ENCODE measurements around the gene ZNF532.
A peak's percentile ranks its signal among the peaks of the same experiment; 100 is the strongest.
"Not testable (repeated sequence)": the region's sequence is repeated elsewhere in the genome, so short reads cannot be mapped to it uniquely, and the experiment has no call there.

Gene ZNF532

DNA sequence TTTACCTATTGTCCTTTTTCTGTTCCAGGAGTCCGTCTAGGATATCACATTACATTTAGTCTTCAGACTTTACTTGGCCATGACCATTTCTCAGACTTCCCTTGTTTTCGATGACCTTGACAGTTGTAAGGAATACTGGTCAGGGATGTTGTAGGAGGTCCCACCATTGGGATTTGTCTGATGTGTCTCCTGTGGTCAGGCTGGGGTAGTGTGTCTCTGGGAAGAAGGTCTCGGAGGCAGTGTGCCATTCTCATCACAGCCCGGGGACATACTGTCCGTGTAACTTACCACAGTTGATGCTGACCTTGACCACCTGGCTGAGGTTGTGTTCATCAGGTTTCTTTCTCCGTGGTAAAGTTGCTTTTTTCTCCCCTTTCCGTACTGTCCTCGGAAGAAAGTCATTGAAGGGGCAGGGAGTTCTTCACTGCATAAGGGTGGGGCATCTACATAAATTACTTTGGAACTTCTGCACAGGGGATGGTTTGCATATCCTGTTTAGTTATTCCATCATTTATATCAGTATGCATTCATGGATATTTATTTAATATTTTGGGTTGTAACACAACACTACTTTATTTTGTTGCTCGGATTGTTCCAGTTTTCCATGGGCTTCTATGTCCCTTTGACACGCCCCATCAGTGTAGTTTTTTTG lies 41.2 kb downstream of the ZNF532 start:
- no peak for DNase-seq

DNA sequence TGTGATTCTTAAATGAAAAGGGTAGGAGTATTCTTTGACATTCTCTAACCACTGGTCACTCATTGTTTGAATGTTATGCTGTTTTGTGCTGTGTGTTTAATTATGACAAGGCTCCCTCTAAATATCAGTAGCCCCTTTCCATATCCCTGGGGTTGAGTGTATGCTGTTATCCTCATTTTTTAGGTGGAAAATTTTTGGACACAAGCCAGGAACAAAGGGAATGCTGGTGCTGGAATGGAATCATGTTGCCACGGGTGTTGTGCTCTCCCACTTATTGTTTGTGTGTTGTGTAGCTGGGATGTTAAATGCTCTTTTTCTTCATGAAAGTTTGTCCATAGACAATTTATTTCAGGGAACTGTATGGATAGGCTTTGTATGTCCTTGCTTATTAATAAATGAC lies 43.3 kb downstream of the ZNF532 start:
- DNase-seq: no peak

DNA sequence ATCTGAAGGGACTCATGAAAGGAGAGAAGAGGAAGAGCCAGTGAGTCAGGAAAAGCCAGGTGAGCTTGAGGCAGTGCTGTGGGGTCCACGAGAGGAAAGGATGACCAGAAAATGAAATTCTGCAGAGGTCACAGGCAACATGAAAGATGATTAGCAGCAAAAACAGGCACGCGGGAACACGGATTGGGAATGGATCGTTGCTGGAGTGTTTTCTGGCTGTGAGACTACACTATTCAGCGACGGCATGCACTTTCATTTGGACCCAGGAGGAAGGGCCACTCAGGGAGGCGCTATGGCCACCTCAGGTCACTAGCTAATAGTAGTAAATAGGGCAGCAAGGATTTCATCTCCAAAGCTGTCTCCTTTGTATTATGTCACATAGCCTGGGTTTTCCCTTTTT lies 44.8 kb downstream of the ZNF532 start:
- no peak for DNase-seq

DNA sequence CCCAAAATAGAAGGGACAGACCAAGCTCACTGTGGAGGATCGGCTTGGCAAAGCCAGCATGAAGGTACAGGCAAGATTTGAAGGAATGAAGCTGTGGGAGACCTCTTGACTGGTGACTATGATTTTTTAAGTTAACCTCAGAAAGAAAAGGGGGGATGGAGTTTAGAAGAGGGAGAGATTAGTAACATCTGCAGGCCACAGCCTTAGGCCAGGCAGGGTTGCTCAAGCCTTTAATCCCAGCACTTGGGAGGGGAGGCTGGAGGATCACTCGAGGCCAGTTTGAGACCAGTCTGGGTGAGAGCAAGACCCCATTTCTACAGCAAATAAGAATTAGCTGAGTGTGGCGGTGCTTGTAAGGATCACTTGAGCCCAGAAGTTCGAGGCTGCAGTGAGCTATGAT lies 46.6 kb downstream of the ZNF532 start:
- DNase-seq: no peak

- no peak for DNase-seq
These were observed 47.1 kb downstream of the ZNF532 start for GRCh38 chr18:58911766-58912165.

- no peak for DNase-seq
These were observed 50.5 kb downstream of the ZNF532 start for GRCh38 chr18:58915006-58915799.

- no peak for DNase-seq
These were observed 51.3 kb downstream of the ZNF532 start for GRCh38 chr18:58915995-58916394.

DNA sequence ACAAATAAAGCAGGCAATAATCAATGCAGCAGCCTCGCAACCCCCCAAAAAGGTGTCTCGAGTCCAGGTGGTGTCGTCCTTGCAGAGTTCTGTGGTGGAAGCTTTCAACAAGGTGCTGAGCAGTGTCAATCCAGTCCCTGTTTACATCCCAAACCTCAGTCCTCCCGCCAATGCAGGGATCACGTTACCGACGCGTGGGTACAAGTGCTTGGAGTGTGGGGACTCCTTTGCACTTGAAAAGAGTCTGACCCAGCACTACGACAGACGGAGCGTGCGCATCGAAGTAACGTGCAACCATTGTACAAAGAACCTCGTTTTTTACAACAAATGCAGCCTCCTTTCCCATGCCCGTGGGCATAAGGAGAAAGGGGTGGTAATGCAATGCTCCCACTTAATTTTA lies 55.3 kb downstream of the ZNF532 start:
- DNase-seq: not testable (repeated sequence)

GRCh38 chr18:58922995-58923394 lies 58.3 kb downstream of the ZNF532 start:
- no peak for DNase-seq

- DNase-seq: no peak
These were observed 59.8 kb downstream of the ZNF532 start for GRCh38 chr18:58924473-58924872.

- DNase-seq: no peak
These were observed 63.0 kb downstream of the ZNF532 start for GRCh38 chr18:58927659-58928058.

DNA sequence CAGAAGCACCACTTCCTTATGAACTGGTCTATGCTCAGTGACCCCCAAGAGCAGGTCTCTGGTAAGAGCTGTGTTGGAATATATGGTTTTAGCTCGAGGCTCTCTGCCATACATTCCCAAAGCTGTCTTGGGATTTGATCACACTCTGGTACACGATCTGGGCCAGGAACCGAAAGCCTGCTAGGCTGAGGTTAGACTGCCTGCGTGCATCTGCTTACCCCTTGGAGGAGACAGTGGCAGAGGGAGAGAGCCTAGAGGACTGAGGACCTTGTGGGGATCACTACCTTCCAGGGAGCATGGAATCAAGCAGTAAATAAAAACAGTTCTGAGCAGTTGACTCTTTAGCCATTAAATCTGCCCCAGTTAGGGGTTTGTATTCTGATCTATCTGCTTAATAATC lies 63.7 kb downstream of the ZNF532 start:
- DNase-seq: peak; percentile 58

DNA sequence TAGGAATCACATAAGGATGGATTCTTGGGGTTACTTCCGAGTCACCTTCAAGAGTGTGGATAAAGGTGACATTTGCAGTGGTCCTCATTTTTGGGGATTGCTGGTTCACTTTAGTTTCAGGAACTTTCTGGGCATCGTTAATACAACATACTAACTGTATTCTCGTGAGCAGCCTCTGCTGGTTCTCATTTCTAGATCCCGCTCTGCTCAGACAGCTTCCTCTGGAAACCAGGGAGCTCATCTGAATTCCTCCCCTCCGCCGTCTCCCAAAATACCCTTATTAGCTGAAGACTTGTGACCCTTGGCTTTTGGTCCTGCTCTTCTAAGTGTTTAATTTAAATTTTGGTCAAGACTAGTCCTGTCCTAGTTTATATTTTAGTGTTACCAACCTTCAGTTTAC lies 64.5 kb downstream of the ZNF532 start:
- no peak for DNase-seq

DNA sequence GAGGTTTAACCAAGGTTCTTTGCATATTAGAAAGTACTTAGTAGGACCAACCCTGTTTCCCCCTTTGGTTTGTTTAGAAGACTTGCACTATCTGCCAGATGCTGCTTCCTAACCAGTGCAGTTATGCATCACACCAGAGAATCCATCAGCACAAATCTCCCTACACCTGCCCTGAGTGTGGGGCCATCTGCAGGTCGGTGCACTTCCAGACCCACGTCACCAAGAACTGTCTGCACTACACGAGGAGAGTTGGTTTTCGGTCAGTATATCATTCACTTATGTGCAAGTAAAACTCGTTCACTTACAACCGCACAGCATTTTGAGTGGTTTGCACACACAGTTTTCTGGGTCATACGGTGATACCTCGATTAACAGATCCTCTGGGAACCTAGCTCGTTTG lies 69.7 kb downstream of the ZNF532 start:
- DNase-seq: peak; percentile 50

GRCh38 chr18:58934933-58935577 lies 70.4 kb downstream of the ZNF532 start:
- DNase-seq: no peak

- no peak for DNase-seq
These were observed 72.6 kb downstream of the ZNF532 start for GRCh38 chr18:58937071-58937886.

GRCh38 chr18:58937887-58938267 lies 73.2 kb downstream of the ZNF532 start:
- no peak for DNase-seq

DNA sequence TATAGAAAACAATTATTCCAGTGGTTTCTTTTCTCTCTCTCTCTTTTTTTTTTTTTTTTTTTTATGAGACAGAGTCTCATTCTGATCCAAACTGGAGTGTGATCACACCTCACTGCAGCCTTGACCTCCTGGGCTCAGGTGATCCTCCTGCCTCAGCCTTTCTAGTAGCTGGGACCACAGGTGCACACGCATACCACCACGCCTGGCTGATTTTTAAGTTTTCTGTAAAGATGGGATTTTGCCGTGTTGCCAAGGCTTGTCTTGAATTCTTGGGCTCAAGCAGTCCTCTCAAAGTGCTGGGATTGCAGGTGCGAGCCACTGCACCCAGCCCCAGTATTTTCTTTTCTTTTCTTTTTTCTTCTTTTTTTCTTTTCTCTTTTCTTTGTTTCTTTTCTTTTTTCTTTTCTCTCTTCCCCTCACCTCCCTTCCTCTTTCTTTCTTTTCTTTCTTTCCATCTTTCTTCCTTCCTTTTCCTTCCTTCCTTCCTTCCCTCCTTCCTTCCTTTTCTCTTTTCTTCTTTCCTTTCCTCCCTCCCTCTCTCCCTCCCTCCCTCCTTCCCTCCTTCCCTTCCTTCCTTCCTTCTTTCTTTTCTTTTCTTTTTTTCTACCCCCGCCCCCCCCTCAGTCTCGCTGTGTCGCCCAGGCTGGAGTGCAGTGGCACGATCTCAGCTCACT lies 76.9 kb downstream of the ZNF532 start:
- no peak for DNase-seq

DNA sequence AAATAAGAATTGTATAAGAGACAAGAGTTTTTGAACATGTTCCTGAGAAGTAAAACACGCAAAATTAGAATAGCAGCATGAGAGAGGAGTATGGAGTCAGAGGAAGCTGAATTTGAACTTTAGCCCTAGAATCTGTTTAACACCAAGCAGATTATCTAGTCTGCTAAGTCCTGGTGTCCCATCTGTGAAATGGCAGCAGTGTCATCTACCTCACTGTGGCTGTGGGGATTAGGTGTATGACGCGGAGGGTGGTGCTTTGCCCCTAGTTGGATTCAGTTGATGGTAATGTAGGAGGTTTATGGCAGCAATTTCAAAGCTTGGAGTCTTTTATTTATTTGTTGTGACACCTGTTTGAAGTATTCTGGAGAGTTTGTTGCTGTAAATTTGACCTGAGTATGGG lies 79.2 kb downstream of the ZNF532 start:
- no peak for DNase-seq

DNA sequence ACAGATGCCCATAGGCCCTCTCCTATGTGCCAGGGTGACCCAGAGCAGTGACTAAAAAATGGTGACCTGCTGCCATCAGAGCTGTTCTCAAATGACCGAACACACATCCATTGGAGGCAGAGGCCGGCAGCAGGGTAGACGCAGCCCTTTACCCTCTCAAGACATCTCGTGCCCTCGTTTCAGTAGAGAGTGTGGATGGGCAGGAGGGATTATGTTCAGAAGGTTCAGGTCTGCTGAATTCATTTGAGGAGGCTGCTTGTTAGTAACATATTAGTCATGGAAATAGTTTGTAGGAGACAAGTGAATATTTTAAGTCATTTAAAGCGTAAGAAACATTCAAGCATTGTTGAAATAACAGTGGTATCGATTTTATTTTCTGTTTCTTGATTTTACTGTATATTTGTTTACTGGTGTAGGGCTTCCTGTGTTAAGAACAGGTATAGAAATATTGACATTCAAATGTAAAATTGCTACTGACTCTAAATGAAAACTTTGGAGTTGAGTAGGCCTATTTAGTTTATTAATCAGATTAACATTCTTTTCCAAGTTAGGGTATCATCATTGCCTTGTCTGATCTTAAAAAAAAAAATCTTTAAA lies 82.6 kb downstream of the ZNF532 start:
- DNase-seq: no peak

- no peak for DNase-seq
These were observed 84.4 kb downstream of the ZNF532 start for GRCh38 chr18:58949031-58949430.

- no peak for DNase-seq
These were observed 87.5 kb downstream of the ZNF532 start for GRCh38 chr18:58951986-58952702.
